Spleen (tissue), 11 donors: ENCODE results near the gene CYP1A1. TPM values are rescaled to one million over a fixed set of nuclear protein-coding genes. Genes with fewer than 3 reads are reported as not detected.

Source experiments
- DNase-seq: peaks from one replicate; pipeline ENCODE4 v3.0.0-alpha.2; 2020
- H3K27ac ChIP-seq, 8 donors: fragments of 200-600 bp; sonication (generic) in 7 of 8; 1 replicate in 4 of 8; 2 replicates in 4 of 8; pipeline versions ENCODE4 v1.5.0 to v1.8.0; 2016 to 2021; ENCODE audit warnings: inconsistent platforms in 4 of 8, mild to moderate bottlenecking in 4 of 8, moderate library complexity in 1 of 8
- H3K27me3 ChIP-seq, 7 donors: fragments of 200-600 bp; sonication (generic) in 6 of 7; replicated peaks in 1 of 7; 1 replicate in 4 of 7; 2 replicates in 3 of 7; pipeline versions ENCODE4 v1.5.0 to v1.8.0; 2016 to 2021; ENCODE audit warnings: inconsistent platforms in 3 of 7, mild to moderate bottlenecking in 1 of 7
- H3K36me3 ChIP-seq, 6 donors: fragments of 200-600 bp; sonication (generic) in 5 of 6; 1 replicate in 4 of 6; 2 replicates in 2 of 6; pipeline versions ENCODE4 v1.5.0 to v1.8.0; 2016 to 2021; ENCODE audit warnings: inconsistent platforms in 2 of 6
- H3K4me1 ChIP-seq, 6 donors: fragments of 200-600 bp; sonication (generic) in 5 of 6; 1 replicate in 3 of 6; 2 replicates in 3 of 6; pipeline versions ENCODE4 v1.5.0 to v1.8.0; 2016 to 2021; ENCODE audit warnings: inconsistent platforms in 3 of 6
- H3K4me3 ChIP-seq, 8 donors: fragments of 200-600 bp; sonication (generic) in 7 of 8; 1 replicate in 4 of 8; 2 replicates in 4 of 8; pipeline versions ENCODE4 v1.5.0 to v1.8.0; 2016 to 2021; ENCODE audit warnings: inconsistent platforms in 4 of 8, mild to moderate bottlenecking in 4 of 8, moderate library complexity in 2 of 8
- H3K9me3 ChIP-seq, 8 donors: fragments of 200-600 bp; sonication (generic) in 7 of 8; 1 replicate in 4 of 8; 2 replicates in 4 of 8; pipeline versions ENCODE4 v1.5.0 to v1.8.0; 2016 to 2021; ENCODE audit warnings: inconsistent platforms in 4 of 8
- POLR2A ChIP-seq, 3 donors: fragments of 450-650 bp; IDR thresholded peaks; one replicate each; pipeline ENCODE4 v1.5.1; 2017; ENCODE audit warnings: antibody characterized with exemption in 3 of 3, mild to moderate bottlenecking in 1 of 3
- POLR2AphosphoS5 ChIP-seq, 3 donors: sonication (generic); formaldehyde crosslinking; IDR thresholded peaks; one replicate each; pipeline ENCODE4 v1.5.1; 2017; ENCODE audit warnings: antibody characterized with exemption in 3 of 3
- WGBS, 5 donors: extraction: QIAGEN DNeasy Blood & Tissue Kit in 3 of 5; methylation state at CpG; one replicate each; pipeline versions ENCODE4 v1.1.5 to v1.1.7; 2013 to 2018; 5-methylcytosine and 5-hydroxymethylcytosine counted together
- intact Hi-C: fragments of 100-400 bp; cut with DNase I; formaldehyde crosslinking; loops from one replicate; pipeline ENCODE4 v1.15.0; 2023; ENCODE audit warnings: low total_unique reads
- polyA plus RNA-seq, 3 donors: library from polyadenylated mRNA; stranded (reverse); fragments of 200-250 nt; gene quantifications; one replicate each; pipeline ENCODE4 v1.2.1, GENCODE V29; 2013
- total RNA-seq, 7 donors: library from RNA; depleted of rRNA in 3 of 7; stranded (reverse); fragments of >200 nt in 3 of 7; fragmentation: NEBNext Ultra II Directional in 4 of 7; extraction: Animal tissue kit (Norgen Biotek cat#: 25700) in 4 of 7; gene quantifications; one replicate each; pipeline versions ENCODE4 v1.1.0 to v1.2.1, GENCODE V29; 2016 to 2021
- TF ChIP-seq, protein P1 (sequence below), 11 experiments: fragments of 200-600 bp in 7 of 11; fragments of 450-650 bp in 4 of 11; sonication (generic) in 4 of 11; IDR thresholded peaks in 8 of 11; conservative IDR thresholded peaks in 3 of 11; 1 replicate in 7 of 11; 2 replicates in 4 of 11; pipeline versions ENCODE4 v1.4.0 to v1.8.0; 2016 to 2021; ENCODE audit warnings: antibody characterized with exemption in 11 of 11, inconsistent platforms in 4 of 11, mild to moderate bottlenecking in 1 of 11
- donor health status: healthy with polysubstance abuse.
- donor health status: DM: no; HTN: no; CAD: no; lungs with moderate emphysema.
- donor health status: DM: no; HTN: no; CAD: no.
- donor health status: Bipolar disorder and iron deficiency.
- donor health status: healthy.
- donor health status: DM: no; HTN: no; CAD: no.
- donor health status: DM: yes; HTN: yes; CAD: no.

The CYP1A1 gene
- total and polyA plus RNA-seq, 10 donors = 0.03 to 1.1 (median 0.05) TPM; not detected in 6

DNA sequence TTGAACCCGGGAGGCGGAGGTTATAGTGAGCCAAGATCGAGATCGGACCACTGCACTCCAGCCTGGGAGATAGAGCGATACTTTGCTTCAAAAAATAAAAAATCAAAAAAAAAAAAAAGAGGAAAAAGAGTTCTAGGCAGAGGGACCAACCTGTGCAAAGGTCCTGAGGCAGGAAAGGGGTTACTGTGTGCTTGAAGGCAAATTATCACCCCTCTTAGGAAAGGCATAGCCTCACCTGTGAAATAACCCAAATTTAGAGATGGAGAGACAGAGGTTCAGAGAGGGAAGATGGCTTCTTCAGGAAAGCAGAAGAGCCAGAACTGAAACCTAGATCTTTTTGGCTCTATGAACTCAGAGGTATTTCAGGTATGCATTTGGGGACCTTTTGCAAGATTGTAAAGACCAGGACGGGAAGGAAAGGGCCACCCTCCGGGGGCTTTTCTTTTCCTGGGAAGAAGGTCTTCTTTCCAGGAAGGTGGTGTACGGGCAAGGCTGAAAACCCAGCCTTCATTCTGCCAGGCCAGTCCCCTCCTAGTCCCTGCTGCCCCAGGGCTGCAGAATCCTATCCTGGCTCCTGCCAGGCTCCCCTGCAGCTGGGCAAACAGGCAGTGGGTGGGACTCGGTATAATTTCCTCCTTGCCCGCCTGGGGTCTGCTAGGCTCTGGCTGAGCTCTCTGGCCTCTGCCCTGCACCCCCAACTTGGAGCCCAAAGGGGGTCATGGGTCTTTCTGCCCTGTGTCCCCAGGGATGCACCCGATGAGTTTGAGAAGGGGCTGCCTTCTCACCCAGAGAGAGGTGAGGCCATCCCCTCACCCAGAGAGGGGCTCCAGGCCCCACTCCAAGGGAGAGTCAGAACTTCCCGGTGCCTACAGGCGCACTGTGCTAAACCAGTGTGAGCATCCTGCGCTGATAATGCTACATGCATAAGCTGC lies 42.1 kb upstream of the CYP1A1 start:
- H3K27ac ChIP-seq = no peak overlapping the region
- intact Hi-C loops = loop anchor here (2.0 to 5.0 kb wide), 3 partner anchors 35 to 395 kb away; no protein-coding TSS in a partner anchor
- WGBS, 5 donors = 81 to 91% (median 88%) methylated on average over 10 to 14 of the region's 14 CpGs
- no peak for DNase-seq
- H3K4me3 ChIP-seq = no peak overlapping the region
- H3K4me1 ChIP-seq = peaks cover 7 to 31% (median 23%) of the 10 kb centered on the region in 6 donors
- H3K27me3 ChIP-seq = peaks cover 0 to 23% (median 0%) of the 10 kb centered on the region in 7 donors
- TF ChIP-seq, protein P1, sequence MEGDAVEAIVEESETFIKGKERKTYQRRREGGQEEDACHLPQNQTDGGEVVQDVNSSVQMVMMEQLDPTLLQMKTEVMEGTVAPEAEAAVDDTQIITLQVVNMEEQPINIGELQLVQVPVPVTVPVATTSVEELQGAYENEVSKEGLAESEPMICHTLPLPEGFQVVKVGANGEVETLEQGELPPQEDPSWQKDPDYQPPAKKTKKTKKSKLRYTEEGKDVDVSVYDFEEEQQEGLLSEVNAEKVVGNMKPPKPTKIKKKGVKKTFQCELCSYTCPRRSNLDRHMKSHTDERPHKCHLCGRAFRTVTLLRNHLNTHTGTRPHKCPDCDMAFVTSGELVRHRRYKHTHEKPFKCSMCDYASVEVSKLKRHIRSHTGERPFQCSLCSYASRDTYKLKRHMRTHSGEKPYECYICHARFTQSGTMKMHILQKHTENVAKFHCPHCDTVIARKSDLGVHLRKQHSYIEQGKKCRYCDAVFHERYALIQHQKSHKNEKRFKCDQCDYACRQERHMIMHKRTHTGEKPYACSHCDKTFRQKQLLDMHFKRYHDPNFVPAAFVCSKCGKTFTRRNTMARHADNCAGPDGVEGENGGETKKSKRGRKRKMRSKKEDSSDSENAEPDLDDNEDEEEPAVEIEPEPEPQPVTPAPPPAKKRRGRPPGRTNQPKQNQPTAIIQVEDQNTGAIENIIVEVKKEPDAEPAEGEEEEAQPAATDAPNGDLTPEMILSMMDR (IDR thresholded peaks at IDR 0.05 in 8 of 11, conservative IDR thresholded peaks at IDR 0.05 in 3 of 11) = no peak
- H3K36me3 ChIP-seq = no peaks in the 10 kb centered on the region
- H3K9me3 ChIP-seq = no peaks in the 10 kb centered on the region

DNA sequence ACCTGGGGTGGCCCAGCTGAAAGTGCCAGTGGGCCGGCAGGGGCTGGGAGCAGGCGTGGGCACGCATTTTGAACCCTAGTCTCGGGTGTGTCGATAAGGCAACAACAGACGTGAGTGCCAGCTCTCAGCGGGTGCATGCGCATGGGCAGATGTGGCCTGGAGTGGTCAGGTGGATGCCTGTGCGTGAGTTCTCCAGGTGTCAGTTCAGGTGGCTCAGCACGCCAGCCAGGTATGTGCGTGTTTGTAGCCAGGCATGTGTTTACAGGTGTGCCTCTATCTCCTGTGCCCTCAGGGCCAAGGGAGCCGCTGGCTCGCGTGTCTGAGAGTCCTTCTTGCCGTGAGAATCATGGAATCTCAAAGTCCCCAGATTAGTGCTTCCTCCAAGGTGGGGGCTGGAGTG lies 38.1 kb upstream of the CYP1A1 start:
- 89 to 97% (median 92%) methylated on average over 2 to 15 of the region's 15 CpGs for whole genome bisulfite sequencing, 5 donors
- H3K27ac ChIP-seq = no peak overlapping the region
- intact Hi-C loops = no loop called here

DNA sequence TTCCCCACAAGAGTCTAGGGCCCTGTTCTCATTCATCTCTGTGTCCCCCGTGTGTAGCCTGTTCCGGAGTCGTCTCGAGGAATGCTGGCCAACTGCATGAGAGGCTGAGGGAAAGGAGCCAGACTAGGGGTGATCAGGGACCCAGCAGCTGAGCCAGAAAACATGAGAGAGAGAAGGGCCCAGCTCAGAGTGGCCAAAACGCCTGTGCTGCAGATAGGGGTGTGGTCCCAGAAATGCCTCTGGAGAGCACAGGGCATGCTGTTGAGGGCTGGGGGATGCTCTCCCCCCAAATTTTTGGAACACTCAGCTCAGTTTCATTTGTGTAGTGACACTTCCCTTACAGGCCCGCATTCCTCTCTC lies 37.4 kb upstream of the CYP1A1 start:
- Histone ChIP-seq H3K9me3 (no peaks in the 10 kb centered on the region), H3K36me3 (no peaks in the 10 kb centered on the region), H3K4me3 (no peak overlapping the region), H3K27me3 (peaks cover 0 to 21% (median 0%) of the 10 kb centered on the region in 7 donors), H3K27ac (no peak overlapping the region), H3K4me1 (no peaks in the 10 kb centered on the region)
- TF ChIP-seq POLR2A (IDR thresholded peaks at IDR 0.05) = no peak
- TF ChIP-seq, protein P1 (IDR thresholded peaks at IDR 0.05 in 8 of 11, conservative IDR thresholded peaks at IDR 0.05 in 3 of 11) = no peak
- TF ChIP-seq POLR2AphosphoS5 (IDR thresholded peaks at IDR 0.05) = no peak
- DNase-seq = no peak
- WGBS, 5 donors = 26 to 44% (median 33%) methylated on average over 6 of the region's 6 CpGs
- intact Hi-C loops = no loop called here

More for the DNA sequence above, 38.1 kb upstream of the CYP1A1 start:
- H3K27me3 ChIP-seq = peaks cover 0 to 27% (median 0%) of the 10 kb centered on the region in 7 donors
- no peak for DNase-seq
- H3K9me3 ChIP-seq = no peaks in the 10 kb centered on the region
- no peaks in the 10 kb centered on the region for H3K36me3 ChIP-seq
- no peak overlapping the region for H3K4me3 ChIP-seq
- TF ChIP-seq POLR2AphosphoS5 (IDR thresholded peaks at IDR 0.05) = no peak
- TF ChIP-seq, protein P1 (IDR thresholded peaks at IDR 0.05 in 8 of 11, conservative IDR thresholded peaks at IDR 0.05 in 3 of 11) = no peak
- TF ChIP-seq POLR2A (IDR thresholded peaks at IDR 0.05) = no peak
- peaks cover 0 to 2% (median under 1%) of the 10 kb centered on the region in 6 donors for H3K4me1 ChIP-seq

DNA sequence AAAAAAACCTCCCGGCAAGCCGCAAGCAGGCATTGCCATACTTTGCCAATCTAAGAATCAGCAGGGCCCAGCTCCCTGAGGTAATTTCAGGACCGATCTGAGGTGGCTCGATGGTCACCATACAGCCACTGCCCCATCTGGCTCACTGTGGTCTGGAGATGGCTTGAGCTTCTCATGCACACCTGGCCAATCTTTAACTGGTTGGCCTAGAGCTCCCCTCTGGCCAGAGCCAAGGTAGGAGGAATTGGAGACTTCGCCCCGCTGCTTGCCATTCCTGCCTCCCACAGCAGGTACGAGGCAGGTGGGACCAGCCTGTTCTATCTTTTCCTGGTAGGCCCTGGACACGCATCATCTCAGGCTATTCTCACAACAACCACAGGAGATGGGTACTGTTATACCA lies 33.4 kb upstream of the CYP1A1 start:
- no peak overlapping the region for H3K27ac ChIP-seq
- no peak for DNase-seq
- H3K9me3 ChIP-seq = no peaks in the 10 kb centered on the region
- H3K4me1 ChIP-seq = no peaks in the 10 kb centered on the region
- 91 to 96% (median 92%) methylated on average over 8 of the region's 8 CpGs for WGBS, 5 donors
- TF ChIP-seq POLR2A (IDR thresholded peaks at IDR 0.05) (no peak), POLR2AphosphoS5 (IDR thresholded peaks at IDR 0.05) (no peak)
- TF ChIP-seq, protein P1 (IDR thresholded peaks at IDR 0.05 in 8 of 11, conservative IDR thresholded peaks at IDR 0.05 in 3 of 11) = no peak
- H3K27me3 ChIP-seq = peaks cover 0 to 23% (median 0%) of the 10 kb centered on the region in 7 donors
- intact Hi-C loops = no loop called here
- no peaks in the 10 kb centered on the region for H3K36me3 ChIP-seq
- no peak overlapping the region for H3K4me3 ChIP-seq
